ENCODE data around the gene WNT2B. TPM values are rescaled to one million over a fixed set of nuclear protein-coding genes. Genes with fewer than 3 reads are reported as not detected.

WNT2B gene
- total RNA-seq, 1 experiment from 2014 or later: 0.68 TPM

GRCh38 chr1:112538883-112539282 lies 30.1 kb downstream of the WNT2B start:
- no peak overlapping the region for H3T11ph ChIP-seq (ENCODE audit: low read length)
- H2BK12ac ChIP-seq (ENCODE audit: insufficient read length, low read depth, low read length): no peak overlapping the region
- H2BK5ac ChIP-seq (ENCODE audit: insufficient read length, low read length): no peak overlapping the region
- no peaks in the 10 kb centered on the region for H4K20me1 ChIP-seq (ENCODE audit: control insufficient read depth, insufficient read depth, insufficient read length)
- H3K79me2 ChIP-seq (ENCODE audit: insufficient read depth, low read length): no peaks in the 10 kb centered on the region
- no peak overlapping the region for H3K14ac ChIP-seq (ENCODE audit: insufficient read depth, low read length)
- Mint-ChIP-seq H3K27me3 (ENCODE audit: low read depth) (no peaks in the 10 kb centered on the region), H3K4me1 (no peaks in the 10 kb centered on the region), H3K27ac (no peak overlapping the region), H3K4me3 (no peak overlapping the region), H3K36me3 (ENCODE audit: insufficient read depth in 1 of 3, low read depth in 3 of 3) (peaks cover 0 to 5% (median 4%) of the 10 kb centered on the region in 3 experiments; a peak in 1 of 7 replicates), H3K9me3 (no peaks in the 10 kb centered on the region)
- H3K9ac ChIP-seq (ENCODE audit: extremely low read depth, insufficient read length, low read length): no peak overlapping the region
- no peaks in the 10 kb centered on the region for H3K27me3 ChIP-seq (ENCODE audit: insufficient read depth, low read length)
- H2AK5ac ChIP-seq (ENCODE audit: insufficient read length, low read length): no peak overlapping the region
- no peak overlapping the region for H2AFZ ChIP-seq (ENCODE audit: low read length)
- no peak overlapping the region for H4K91ac ChIP-seq (ENCODE audit: insufficient read length, low read depth, low read length)
- no peak overlapping the region for H3K27ac ChIP-seq (ENCODE audit: insufficient read length, low read depth, low read length)
- no peak overlapping the region for H3K18ac ChIP-seq (ENCODE audit: insufficient read length, low read depth, low read length)
- H2BK120ac ChIP-seq (ENCODE audit: low read depth, low read length, poor library complexity, severe bottlenecking): no peak overlapping the region
- no peak for DNase-seq
- no peak overlapping the region for H4K5ac ChIP-seq (ENCODE audit: insufficient read length, low read depth, low read length)
- no peak overlapping the region for H3K23ac ChIP-seq (ENCODE audit: insufficient read length, low read depth, low read length)
- H3K9me3 ChIP-seq (ENCODE audit: control insufficient read depth, low read depth, low read length): no peaks in the 10 kb centered on the region
- H3K56ac ChIP-seq (ENCODE audit: insufficient read length, low read depth, low read length): no peak overlapping the region
- H2BK20ac ChIP-seq (ENCODE audit: low read depth, low read length, poor library complexity, severe bottlenecking): no peak overlapping the region
- TF ChIP-seq, protein P1, sequence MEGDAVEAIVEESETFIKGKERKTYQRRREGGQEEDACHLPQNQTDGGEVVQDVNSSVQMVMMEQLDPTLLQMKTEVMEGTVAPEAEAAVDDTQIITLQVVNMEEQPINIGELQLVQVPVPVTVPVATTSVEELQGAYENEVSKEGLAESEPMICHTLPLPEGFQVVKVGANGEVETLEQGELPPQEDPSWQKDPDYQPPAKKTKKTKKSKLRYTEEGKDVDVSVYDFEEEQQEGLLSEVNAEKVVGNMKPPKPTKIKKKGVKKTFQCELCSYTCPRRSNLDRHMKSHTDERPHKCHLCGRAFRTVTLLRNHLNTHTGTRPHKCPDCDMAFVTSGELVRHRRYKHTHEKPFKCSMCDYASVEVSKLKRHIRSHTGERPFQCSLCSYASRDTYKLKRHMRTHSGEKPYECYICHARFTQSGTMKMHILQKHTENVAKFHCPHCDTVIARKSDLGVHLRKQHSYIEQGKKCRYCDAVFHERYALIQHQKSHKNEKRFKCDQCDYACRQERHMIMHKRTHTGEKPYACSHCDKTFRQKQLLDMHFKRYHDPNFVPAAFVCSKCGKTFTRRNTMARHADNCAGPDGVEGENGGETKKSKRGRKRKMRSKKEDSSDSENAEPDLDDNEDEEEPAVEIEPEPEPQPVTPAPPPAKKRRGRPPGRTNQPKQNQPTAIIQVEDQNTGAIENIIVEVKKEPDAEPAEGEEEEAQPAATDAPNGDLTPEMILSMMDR (conservative IDR thresholded peaks at IDR 0.05): no peak
- no peak overlapping the region for H2BK15ac ChIP-seq (ENCODE audit: low read depth, low read length)
- no peaks in the 10 kb centered on the region for H3K79me1 ChIP-seq (ENCODE audit: insufficient read depth, low read depth, low read length, poor library complexity, severe bottlenecking)
- no CpG with 5 or more reads among the region's 3 CpGs for WGBS (ENCODE audit: extremely low coverage, insufficient read length, low lambda C conversion rate)
- no peak overlapping the region for H3K4me2 ChIP-seq (ENCODE audit: insufficient read depth, insufficient read length, low read length)
- no peaks in the 10 kb centered on the region for H3K4me1 ChIP-seq (ENCODE audit: insufficient read depth, low read length)
- H3K4ac ChIP-seq (ENCODE audit: low read depth, low read length): no peak overlapping the region
- H3K23me2 ChIP-seq (ENCODE audit: insufficient read length, low read depth, low read length, poor library complexity, severe bottlenecking): no peaks in the 10 kb centered on the region
- H4K8ac ChIP-seq (replicated peaks; ENCODE audit: insufficient read length, low read depth, low read length): no peak overlapping the region
